ENCODE results near the gene ADCY6.
"Not testable (repeated sequence)": the region's sequence is repeated elsewhere in the genome, so short reads cannot be mapped to it uniquely, and the experiment has no call there.

The ADCY6 gene

DNA sequence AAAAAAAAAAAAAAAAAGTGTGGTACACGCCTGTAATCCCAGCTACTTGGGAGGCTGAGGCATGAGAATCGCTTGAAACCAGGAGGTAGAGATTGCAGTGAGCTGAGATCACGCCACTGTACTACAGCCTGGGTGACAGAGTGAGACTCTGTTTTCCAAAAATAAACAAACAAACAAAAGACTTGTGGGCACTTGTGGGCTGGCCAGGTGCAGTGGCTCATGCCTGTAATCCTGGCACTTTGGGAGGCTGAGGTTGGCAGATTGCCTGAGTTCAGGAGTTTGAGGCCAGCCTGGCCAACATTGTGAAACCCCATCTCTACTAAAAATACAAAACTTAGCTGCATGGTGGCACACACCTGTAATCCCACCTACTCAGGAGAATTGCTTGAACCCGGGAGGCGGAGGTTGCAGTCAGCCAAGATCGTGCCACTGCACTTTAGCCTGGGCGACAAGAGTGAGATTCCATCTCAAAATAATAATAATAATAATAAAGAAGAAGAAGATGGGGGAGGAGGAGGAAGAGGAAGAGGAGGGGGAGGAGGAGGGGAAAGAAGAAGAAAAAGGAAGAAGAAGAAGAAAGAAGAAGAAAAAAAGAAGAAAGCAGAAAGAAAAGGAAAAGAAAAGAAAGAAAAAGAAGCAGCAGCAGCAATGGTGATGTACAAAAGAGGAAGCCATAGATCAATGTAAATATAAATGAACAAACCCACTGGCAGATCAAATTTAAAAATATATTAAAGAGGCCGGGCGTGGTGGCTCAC lies 44.5 kb downstream of the ADCY6 start:
- DNase-seq = no peak

DNA sequence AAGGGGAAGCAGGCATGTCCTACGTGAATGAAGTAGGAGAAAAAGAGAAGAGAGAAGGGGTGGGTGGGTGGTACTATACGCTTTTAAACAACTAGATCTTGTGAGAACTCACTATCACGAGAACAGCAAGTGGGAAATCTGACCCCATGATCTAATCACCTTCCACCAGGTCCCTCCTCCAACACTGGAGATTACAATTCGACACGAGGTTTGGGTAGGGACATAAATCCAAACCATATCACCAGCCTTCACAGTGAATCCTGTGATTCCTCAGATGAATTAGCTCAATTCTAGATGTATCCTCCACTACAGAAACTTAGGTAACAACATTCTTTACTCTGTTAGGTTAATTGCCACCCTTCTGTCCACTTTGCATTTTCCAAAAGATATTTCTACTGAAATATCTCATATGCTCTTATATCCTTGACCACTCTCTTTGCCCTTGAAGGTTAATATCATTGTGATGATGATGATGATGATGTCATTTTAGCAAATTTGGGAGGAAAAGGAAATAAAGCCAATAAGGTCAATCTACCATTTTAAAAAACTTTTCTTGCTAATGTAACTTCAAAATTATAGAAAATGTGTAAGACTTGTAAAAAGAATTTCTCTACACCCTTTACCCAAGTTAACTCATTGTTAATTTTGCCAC lies 49.1 kb downstream of the ADCY6 start:
- DNase-seq = no peak

DNA sequence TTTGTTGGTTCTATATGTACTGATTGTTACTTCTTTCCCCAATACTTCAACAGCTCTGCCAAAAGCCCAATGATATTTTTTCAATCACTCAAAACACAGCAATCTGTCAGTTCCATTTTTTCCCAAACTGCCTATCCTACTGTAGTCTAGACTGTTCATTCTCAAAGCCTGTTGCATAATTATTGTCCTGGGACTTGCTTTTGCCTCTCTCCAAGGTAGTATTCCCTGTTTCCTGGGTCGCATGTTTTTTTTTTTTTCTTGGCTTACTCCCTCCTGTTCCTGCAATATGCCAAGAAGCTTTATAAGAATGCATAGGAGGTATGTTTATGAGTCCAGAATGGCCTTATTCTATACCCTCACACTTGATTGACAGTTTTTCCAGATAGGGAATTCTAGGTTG lies 52.4 kb downstream of the ADCY6 start:
- DNase-seq = no peak

DNA sequence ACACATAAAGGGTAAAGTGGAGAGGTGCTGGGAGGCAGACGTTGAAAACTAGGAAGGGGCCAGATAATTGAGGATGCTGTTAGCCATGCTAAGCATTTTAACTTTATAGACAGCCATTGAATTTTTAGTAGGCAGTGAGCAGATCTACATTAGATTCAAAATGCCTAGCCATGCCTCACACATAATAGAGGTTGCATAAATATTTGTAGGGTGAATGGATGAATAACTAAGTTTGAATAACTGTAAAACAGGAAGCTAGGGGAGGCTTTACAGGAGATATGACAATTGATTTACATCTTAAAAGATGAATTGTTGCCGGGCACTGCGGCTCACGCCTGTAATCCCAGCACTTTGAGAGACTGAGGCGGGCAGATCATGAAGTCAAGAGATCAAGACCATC lies 60.1 kb downstream of the ADCY6 start:
- no peak for DNase-seq

DNA sequence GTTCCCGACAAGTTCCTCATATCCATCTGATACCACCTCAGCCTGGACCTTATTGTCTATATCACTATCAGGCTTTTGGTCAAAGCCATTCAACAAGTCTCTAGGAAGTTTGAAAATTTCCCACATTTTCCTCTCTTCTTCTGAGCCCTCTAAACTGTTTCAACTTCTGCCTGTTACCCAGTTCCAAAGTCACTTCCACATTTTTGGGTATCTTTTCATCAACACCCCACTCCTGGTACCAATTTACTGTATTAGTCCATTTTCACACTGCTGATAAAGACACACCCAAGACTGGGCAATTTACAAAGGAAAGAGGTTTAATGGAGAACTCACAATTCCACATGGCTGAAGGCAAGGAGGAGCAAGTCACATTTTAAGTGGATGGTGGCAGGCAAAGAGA lies 68.2 kb downstream of the ADCY6 start:
- DNase-seq = not testable (repeated sequence)

DNA sequence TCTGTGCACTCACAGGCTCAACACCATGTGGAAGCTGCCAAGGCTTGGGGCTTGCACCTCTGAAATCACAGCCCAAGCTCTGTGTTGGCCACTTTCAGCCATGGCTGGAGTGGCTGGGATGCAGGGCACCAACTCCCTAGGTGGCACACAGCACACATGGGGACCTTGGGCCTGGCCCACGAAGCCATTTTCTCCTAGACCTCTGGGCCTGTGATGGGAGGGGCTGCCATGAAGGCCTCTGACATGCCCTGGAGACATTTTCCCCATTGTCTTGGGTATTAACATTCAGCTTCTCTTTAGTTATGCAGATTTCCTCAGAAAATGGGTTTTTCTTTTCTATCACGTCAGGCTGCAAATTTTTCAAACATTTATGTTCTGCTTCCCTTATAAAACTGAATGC lies 68.7 kb downstream of the ADCY6 start:
- DNase-seq = not testable (repeated sequence)

DNA sequence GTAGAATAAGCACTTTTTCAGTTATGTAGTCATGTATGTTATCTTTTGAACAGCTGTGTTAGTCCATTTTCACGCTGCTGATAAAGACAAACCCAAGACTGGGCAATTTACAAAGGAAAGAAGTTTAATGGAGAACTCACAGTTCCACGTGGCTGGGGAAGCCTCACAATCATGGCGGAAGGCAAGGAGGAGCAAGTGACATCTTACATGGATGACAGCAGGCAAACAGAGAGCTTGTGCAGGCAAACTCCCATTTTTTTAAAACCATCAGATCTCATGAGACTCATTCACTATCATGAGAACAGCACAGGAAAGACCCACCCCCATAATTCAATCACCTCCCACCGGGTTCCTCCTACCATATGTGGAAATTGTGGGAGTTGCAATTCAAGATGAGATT lies 69.9 kb downstream of the ADCY6 start:
- DNase-seq = not testable (repeated sequence)

DNA sequence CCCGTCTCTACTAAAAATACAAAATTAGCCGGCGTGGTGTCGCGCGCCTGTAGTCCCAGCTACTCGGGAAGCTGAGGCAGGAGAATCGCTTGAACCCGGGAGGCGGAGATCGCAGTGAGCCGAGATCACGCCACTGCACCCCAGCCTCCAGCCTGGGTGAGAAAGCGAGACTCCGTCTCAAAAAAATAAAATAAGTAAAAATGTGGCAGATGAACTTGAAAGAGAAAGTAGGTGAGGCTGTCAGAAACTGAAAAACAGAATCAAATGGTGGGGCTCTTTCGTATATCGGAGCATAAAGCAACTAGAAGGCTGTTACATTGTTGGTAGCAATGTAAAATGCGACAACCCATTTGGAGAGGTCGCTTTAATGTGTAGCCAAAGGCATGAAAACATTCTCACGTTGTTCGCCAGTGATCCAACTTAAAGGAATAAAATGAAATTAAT lies 71.6 kb downstream of the ADCY6 start:
- no peak for DNase-seq

DNA sequence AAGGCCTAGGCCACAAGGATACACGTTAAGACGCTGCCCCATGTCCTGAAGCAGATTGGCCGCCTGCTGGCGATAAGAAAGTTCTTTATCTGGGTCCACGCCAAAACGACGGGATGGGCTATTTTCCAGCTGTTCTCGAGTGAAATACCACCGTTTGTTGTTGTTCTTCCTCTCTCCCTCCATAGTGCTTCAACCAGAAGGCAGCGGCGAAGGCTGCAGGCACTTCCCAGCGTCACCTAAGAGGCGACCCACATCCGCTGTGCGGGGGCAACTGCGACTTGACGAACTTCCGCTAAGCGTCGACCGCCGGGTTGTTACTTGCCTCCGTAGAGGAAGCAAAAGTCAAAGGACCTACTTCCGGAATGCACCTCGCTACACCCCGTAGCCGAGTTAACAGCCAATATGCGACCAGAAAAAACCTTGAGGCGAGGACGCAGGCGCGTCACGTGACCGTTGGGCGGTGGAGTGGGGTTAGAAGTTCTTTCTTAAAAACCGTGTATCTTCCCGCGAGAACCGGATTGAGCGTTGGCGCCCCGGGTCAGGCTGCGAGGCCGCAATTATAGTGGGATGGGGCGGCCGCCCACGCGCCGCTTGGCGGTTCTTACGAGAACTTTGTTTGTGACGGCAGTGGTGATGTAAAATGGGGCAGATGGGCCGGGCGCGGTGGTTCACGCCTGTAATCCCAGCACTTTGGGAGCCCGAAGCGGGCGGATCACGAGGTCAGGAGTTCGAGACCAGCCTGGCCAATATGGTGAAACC lies 72.2 kb downstream of the ADCY6 start, which contains the start of gene CCNT1:
CCNT1 (minus strand) TSS at position 215 of the 759 bp plus-strand sequence; CDS start at position 183, 32 bp downstream.
- peak; percentile 99 for DNase-seq
